ENCODE measurements around the gene HSPA1B. TPM values are rescaled to one million over a fixed set of nuclear protein-coding genes. Genes with fewer than 3 reads are reported as not detected.
A peak's percentile ranks its signal among the peaks of the same experiment; 100 is the strongest.
"Not testable (repeated sequence)": the region's sequence is repeated elsewhere in the genome, so short reads cannot be mapped to it uniquely, and the experiment has no call there.

Gene HSPA1B
- total RNA-seq, 1 experiment from 2014 or later = 257 TPM

GRCh38 chr6:31864818-31865204 lies 37.3 kb downstream of the HSPA1B start:
- no peak for DNase-seq (ENCODE audit: low read depth in 1 of 2, low spot score in 2 of 2)
- no peaks in the 10 kb centered on the region for H3K9me3 ChIP-seq (replicated peaks)
- peaks cover 4% of the 10 kb centered on the region; the same call in 1 of the 2 replicates for H3K36me3 ChIP-seq
- no peak overlapping the region for H3K27ac ChIP-seq
- H3K4me1 ChIP-seq (replicated peaks) = peaks cover 16% of the 10 kb centered on the region
- H3K27me3 ChIP-seq (replicated peaks) = no peaks in the 10 kb centered on the region
- no peak overlapping the region for H3K4me3 ChIP-seq

- Histone ChIP-seq H3K4me3 (no peak overlapping the region), H3K4me1 (replicated peaks) (peaks cover 16% of the 10 kb centered on the region), H3K27ac (no peak overlapping the region), H3K27me3 (replicated peaks) (no peaks in the 10 kb centered on the region), H3K36me3 (no peaks in the 10 kb centered on the region), H3K9me3 (replicated peaks) (no peaks in the 10 kb centered on the region)
- no peak for DNase-seq (ENCODE audit: low read depth in 1 of 2, low spot score in 2 of 2)
These were observed 37.9 kb downstream of the HSPA1B start for GRCh38 chr6:31865205-31866118.

GRCh38 chr6:31868658-31868971 lies 41.1 kb downstream of the HSPA1B start:
- not testable (repeated sequence) for H3K36me3 ChIP-seq; DNase-seq (ENCODE audit: low read depth in 1 of 2, low spot score in 2 of 2); H3K27ac ChIP-seq; H3K27me3 ChIP-seq (replicated peaks); H3K4me1 ChIP-seq (replicated peaks); H3K4me3 ChIP-seq; H3K9me3 ChIP-seq (replicated peaks)

- Histone ChIP-seq H3K27me3 (replicated peaks) (no peaks in the 10 kb centered on the region), H3K4me3 (no peak overlapping the region), H3K27ac (no peak overlapping the region), H3K4me1 (replicated peaks) (no peaks in the 10 kb centered on the region), H3K9me3 (replicated peaks) (no peaks in the 10 kb centered on the region; the same call in 1 of the 2 replicates), H3K36me3 (no peaks in the 10 kb centered on the region)
- no peak for DNase-seq (ENCODE audit: low read depth in 1 of 2, low spot score in 2 of 2)
These were observed 41.8 kb downstream of the HSPA1B start for GRCh38 chr6:31869343-31869742.

GRCh38 chr6:31870385-31870921 lies 42.9 kb downstream of the HSPA1B start:
- H3K36me3 ChIP-seq = no peaks in the 10 kb centered on the region
- DNase-seq (ENCODE audit: low read depth in 1 of 2, low spot score in 2 of 2) = no peak
- H3K27me3 ChIP-seq (replicated peaks) = no peaks in the 10 kb centered on the region
- H3K9me3 ChIP-seq (replicated peaks) = no peaks in the 10 kb centered on the region; the same call in 1 of the 2 replicates
- no peak overlapping the region for H3K4me3 ChIP-seq
- no peak overlapping the region for H3K27ac ChIP-seq
- no peaks in the 10 kb centered on the region; the same call in 1 of the 2 replicates for H3K4me1 ChIP-seq (replicated peaks)

- no peak overlapping the region for H3K27ac ChIP-seq
- no peaks in the 10 kb centered on the region for H3K36me3 ChIP-seq
- no peak for DNase-seq (ENCODE audit: low read depth in 1 of 2, low spot score in 2 of 2)
- H3K4me1 ChIP-seq (replicated peaks) = no peaks in the 10 kb centered on the region; the same call in 1 of the 2 replicates
- no peaks in the 10 kb centered on the region; the same call in 1 of the 2 replicates for H3K9me3 ChIP-seq (replicated peaks)
- H3K4me3 ChIP-seq = no peak overlapping the region
- no peaks in the 10 kb centered on the region for H3K27me3 ChIP-seq (replicated peaks)
These were observed 43.6 kb downstream of the HSPA1B start for GRCh38 chr6:31871046-31871659.

- Histone ChIP-seq H3K36me3 (no peaks in the 10 kb centered on the region), H3K4me3 (no peak overlapping the region), H3K4me1 (replicated peaks) (no peaks in the 10 kb centered on the region; the same call in 1 of the 2 replicates), H3K27ac (no peak overlapping the region), H3K9me3 (replicated peaks) (no peaks in the 10 kb centered on the region; the same call in 1 of the 2 replicates), H3K27me3 (replicated peaks) (no peaks in the 10 kb centered on the region)
- no peak for DNase-seq (ENCODE audit: low read depth in 1 of 2, low spot score in 2 of 2)
These were observed 46.6 kb downstream of the HSPA1B start for GRCh38 chr6:31874084-31874670.

- H3K9me3 ChIP-seq (replicated peaks) = no peaks in the 10 kb centered on the region; the same call in 1 of the 2 replicates
- H3K4me3 ChIP-seq = no peak overlapping the region
- H3K27me3 ChIP-seq (replicated peaks) = no peaks in the 10 kb centered on the region
- no peaks in the 10 kb centered on the region; the same call in 1 of the 2 replicates for H3K4me1 ChIP-seq (replicated peaks)
- DNase-seq (ENCODE audit: low read depth in 1 of 2, low spot score in 2 of 2) = no peak
- peaks cover 8% of the 10 kb centered on the region for H3K36me3 ChIP-seq
- H3K27ac ChIP-seq = no peak overlapping the region
These were observed 47.5 kb downstream of the HSPA1B start for GRCh38 chr6:31874836-31875572.

- Histone ChIP-seq H3K27me3 (replicated peaks) (no peaks in the 10 kb centered on the region), H3K4me3 (no peak overlapping the region), H3K36me3 (peaks cover 15% of the 10 kb centered on the region), H3K27ac (no peak overlapping the region), H3K9me3 (replicated peaks) (no peaks in the 10 kb centered on the region; the same call in 1 of the 2 replicates), H3K4me1 (replicated peaks) (no peaks in the 10 kb centered on the region; the same call in 1 of the 2 replicates)
- DNase-seq (ENCODE audit: low read depth in 1 of 2, low spot score in 2 of 2) = no peak
These were observed 48.3 kb downstream of the HSPA1B start for GRCh38 chr6:31875877-31876276.

GRCh38 chr6:31876357-31876756 lies 48.8 kb downstream of the HSPA1B start:
- Histone ChIP-seq H3K27ac (no peak overlapping the region), H3K27me3 (replicated peaks) (no peaks in the 10 kb centered on the region), H3K4me3 (no peak overlapping the region), H3K4me1 (replicated peaks) (no peaks in the 10 kb centered on the region; the same call in 1 of the 2 replicates), H3K36me3 (peaks cover 20% of the 10 kb centered on the region), H3K9me3 (replicated peaks) (no peaks in the 10 kb centered on the region; the same call in 1 of the 2 replicates)
- no peak for DNase-seq (ENCODE audit: low read depth in 1 of 2, low spot score in 2 of 2)

GRCh38 chr6:31877125-31877650 lies 49.6 kb downstream of the HSPA1B start:
- no peak for DNase-seq (ENCODE audit: low read depth in 1 of 2, low spot score in 2 of 2)
- Histone ChIP-seq H3K27ac (no peak overlapping the region), H3K9me3 (replicated peaks) (no peaks in the 10 kb centered on the region; the same call in 1 of the 2 replicates), H3K27me3 (replicated peaks) (no peaks in the 10 kb centered on the region), H3K36me3 (peaks cover 25% of the 10 kb centered on the region), H3K4me1 (replicated peaks) (no peaks in the 10 kb centered on the region; the same call in 1 of the 2 replicates), H3K4me3 (no peak overlapping the region)

GRCh38 chr6:31877651-31878161 lies 50.2 kb downstream of the HSPA1B start:
- Histone ChIP-seq H3K36me3 (peaks cover 31% of the 10 kb centered on the region), H3K27me3 (replicated peaks) (no peaks in the 10 kb centered on the region), H3K9me3 (replicated peaks) (no peaks in the 10 kb centered on the region), H3K4me3 (no peak overlapping the region), H3K4me1 (replicated peaks) (no peaks in the 10 kb centered on the region; the same call in 1 of the 2 replicates), H3K27ac (no peak overlapping the region)
- peak in 1 of 2 experiments; percentile 38 for DNase-seq (ENCODE audit: low read depth in 1 of 2, low spot score in 2 of 2)

- Histone ChIP-seq H3K9me3 (replicated peaks) (no peaks in the 10 kb centered on the region), H3K36me3 (peaks cover 36% of the 10 kb centered on the region), H3K4me3 (no peak overlapping the region), H3K27ac (no peak overlapping the region), H3K27me3 (replicated peaks) (no peaks in the 10 kb centered on the region), H3K4me1 (replicated peaks) (no peaks in the 10 kb centered on the region; the same call in 1 of the 2 replicates)
- peak in 1 of 2 experiments; percentile 38 for DNase-seq (ENCODE audit: low read depth in 1 of 2, low spot score in 2 of 2)
These were observed 50.7 kb downstream of the HSPA1B start for GRCh38 chr6:31878222-31878621.
